T-helper 1 cell (primary cell): Measurements from ENCODE around the gene HDAC11.
"Not testable (repeated sequence)": the region's sequence is repeated elsewhere in the genome, so short reads cannot be mapped to it uniquely, and the experiment has no call there.

Experiments
- DNase-seq, 5 donors: peaks; one replicate each; pipeline ENCODE4 v3.0.0-alpha.2; 2012 to 2020

The HDAC11 gene

GRCh38 chr3:13508496-13508895 is 28.4 kb downstream of the HDAC11 start:
- DNase-seq, result no peak

GRCh38 chr3:13509059-13509815 is 29.1 kb downstream of the HDAC11 start:
- no peak for DNase-seq

- DNase-seq, result no peak
These were observed 29.7 kb downstream of the HDAC11 start for GRCh38 chr3:13509816-13510192.

GRCh38 chr3:13512451-13512850 is 32.3 kb downstream of the HDAC11 start:
- DNase-seq, result no peak

- DNase-seq, result no peak
These were observed 33.2 kb downstream of the HDAC11 start for GRCh38 chr3:13513051-13513912.

- DNase-seq, result no peak
These were observed 33.9 kb downstream of the HDAC11 start for GRCh38 chr3:13513913-13514517.

- DNase-seq, result no peak
These were observed 34.7 kb downstream of the HDAC11 start for GRCh38 chr3:13514639-13515435.

- DNase-seq, result no peak
These were observed 36.0 kb downstream of the HDAC11 start for GRCh38 chr3:13515786-13516759.

- DNase-seq, result no peak
These were observed 36.6 kb downstream of the HDAC11 start for GRCh38 chr3:13516760-13517135.

- no peak for DNase-seq
These were observed 37.3 kb downstream of the HDAC11 start for GRCh38 chr3:13517253-13517977.

GRCh38 chr3:13518516-13518953 is 38.4 kb downstream of the HDAC11 start:
- DNase-seq, result no peak

GRCh38 chr3:13519006-13519791 is 39.1 kb downstream of the HDAC11 start:
- no peak for DNase-seq

GRCh38 chr3:13520326-13520880 is 40.3 kb downstream of the HDAC11 start:
- no peak for DNase-seq

GRCh38 chr3:13521309-13521708 is 41.2 kb downstream of the HDAC11 start:
- no peak for DNase-seq

- not testable (repeated sequence) for DNase-seq
These were observed 41.6 kb downstream of the HDAC11 start for GRCh38 chr3:13521749-13522148.

- no peak for DNase-seq
These were observed 42.1 kb downstream of the HDAC11 start for GRCh38 chr3:13522236-13522635.

GRCh38 chr3:13524979-13525669 is 45.0 kb downstream of the HDAC11 start:
- no peak for DNase-seq

- DNase-seq, result no peak
These were observed 45.9 kb downstream of the HDAC11 start for GRCh38 chr3:13525827-13526625.
